ENCODE data around the gene PET117. TPM values are rescaled to one million over a fixed set of nuclear protein-coding genes. Genes with fewer than 3 reads are reported as not detected.

PET117 gene
- total RNA-seq, 1 donor, result 14.5 TPM

- Histone ChIP-seq H3K9me3 (ENCODE audit: low read depth, low read length) (no peaks in the 10 kb centered on the region), H3K4me3 (ENCODE audit: low read length) (no peak overlapping the region), H3K4me1 (ENCODE audit: insufficient read depth, low read length) (peaks cover 14% of the 10 kb centered on the region), H3K27me3 (ENCODE audit: insufficient read depth, low read length) (no peaks in the 10 kb centered on the region)
Observed at GRCh38 chr20:18133962-18134361, 3.7 kb upstream of the PET117 start.

GRCh38 chr20:18138266-18138582 is 561 bp downstream of the PET117 start:
- Histone ChIP-seq H3K27me3 (ENCODE audit: insufficient read depth, low read length) (no peaks in the 10 kb centered on the region), H3K4me3 (ENCODE audit: low read length) (peak overlapping the region; percentile 74), H3K4me1 (ENCODE audit: insufficient read depth, low read length) (peaks cover 33% of the 10 kb centered on the region), H3K9me3 (ENCODE audit: low read depth, low read length) (no peaks in the 10 kb centered on the region)

- peak overlapping the region; percentile 74 for H3K4me3 ChIP-seq (ENCODE audit: low read length)
- no peaks in the 10 kb centered on the region for H3K9me3 ChIP-seq (ENCODE audit: low read depth, low read length)
- H3K27me3 ChIP-seq (ENCODE audit: insufficient read depth, low read length), result no peaks in the 10 kb centered on the region
- peaks cover 33% of the 10 kb centered on the region for H3K4me1 ChIP-seq (ENCODE audit: insufficient read depth, low read length)
Observed at GRCh38 chr20:18138639-18139583, 1.2 kb downstream of the PET117 start.

GRCh38 chr20:18139832-18140231 is 2.2 kb downstream of the PET117 start:
- Histone ChIP-seq H3K4me1 (ENCODE audit: insufficient read depth, low read length) (peaks cover 33% of the 10 kb centered on the region), H3K9me3 (ENCODE audit: low read depth, low read length) (no peaks in the 10 kb centered on the region), H3K4me3 (ENCODE audit: low read length) (no peak overlapping the region)

GRCh38 chr20:18144541-18145099 is 7.0 kb downstream of the PET117 start:
- no peak overlapping the region for H3K4me3 ChIP-seq (ENCODE audit: low read length)

More at GRCh38 chr20:18139832-18140231, 2.2 kb downstream of the PET117 start:
- H3K27me3 ChIP-seq (ENCODE audit: insufficient read depth, low read length), result no peaks in the 10 kb centered on the region

GRCh38 chr20:18154342-18154741 is 16.7 kb downstream of the PET117 start:
- H3K4me3 ChIP-seq (ENCODE audit: low read length), result no peak overlapping the region

More at GRCh38 chr20:18144541-18145099, 7.0 kb downstream of the PET117 start:
- Histone ChIP-seq H3K27me3 (ENCODE audit: insufficient read depth, low read length) (no peaks in the 10 kb centered on the region), H3K4me1 (ENCODE audit: insufficient read depth, low read length) (peaks cover 12% of the 10 kb centered on the region), H3K9me3 (ENCODE audit: low read depth, low read length) (no peaks in the 10 kb centered on the region)

GRCh38 chr20:18156045-18156444 is 18.4 kb downstream of the PET117 start:
- Histone ChIP-seq H3K4me1 (ENCODE audit: insufficient read depth, low read length) (no peaks in the 10 kb centered on the region), H3K4me3 (ENCODE audit: low read length) (no peak overlapping the region), H3K27me3 (ENCODE audit: insufficient read depth, low read length) (no peaks in the 10 kb centered on the region), H3K9me3 (ENCODE audit: low read depth, low read length) (no peaks in the 10 kb centered on the region)

More at GRCh38 chr20:18154342-18154741, 16.7 kb downstream of the PET117 start:
- no peaks in the 10 kb centered on the region for H3K9me3 ChIP-seq (ENCODE audit: low read depth, low read length)
- H3K27me3 ChIP-seq (ENCODE audit: insufficient read depth, low read length), result no peaks in the 10 kb centered on the region
- H3K4me1 ChIP-seq (ENCODE audit: insufficient read depth, low read length), result no peaks in the 10 kb centered on the region

GRCh38 chr20:18164356-18164755 is 26.7 kb downstream of the PET117 start:
- Histone ChIP-seq H3K27me3 (ENCODE audit: insufficient read depth, low read length) (no peaks in the 10 kb centered on the region), H3K4me3 (ENCODE audit: low read length) (no peak overlapping the region), H3K4me1 (ENCODE audit: insufficient read depth, low read length) (peaks cover 20% of the 10 kb centered on the region), H3K9me3 (ENCODE audit: low read depth, low read length) (no peaks in the 10 kb centered on the region)

- H3K9me3 ChIP-seq (ENCODE audit: low read depth, low read length), result no peaks in the 10 kb centered on the region
- H3K4me3 ChIP-seq (ENCODE audit: low read length), result no peak overlapping the region
- no peaks in the 10 kb centered on the region for H3K27me3 ChIP-seq (ENCODE audit: insufficient read depth, low read length)
- H3K4me1 ChIP-seq (ENCODE audit: insufficient read depth, low read length), result peaks cover 20% of the 10 kb centered on the region
Observed at GRCh38 chr20:18165553-18165952, 27.9 kb downstream of the PET117 start.

- Histone ChIP-seq H3K27me3 (ENCODE audit: insufficient read depth, low read length) (no peaks in the 10 kb centered on the region), H3K9me3 (ENCODE audit: low read depth, low read length) (no peaks in the 10 kb centered on the region), H3K4me3 (ENCODE audit: low read length) (no peak overlapping the region), H3K4me1 (ENCODE audit: insufficient read depth, low read length) (peaks cover 20% of the 10 kb centered on the region)
Observed at GRCh38 chr20:18166241-18166881, 28.7 kb downstream of the PET117 start.

GRCh38 chr20:18166950-18167349 is 29.3 kb downstream of the PET117 start:
- no peaks in the 10 kb centered on the region for H3K9me3 ChIP-seq (ENCODE audit: low read depth, low read length)
- H3K4me3 ChIP-seq (ENCODE audit: low read length), result no peak overlapping the region
- no peaks in the 10 kb centered on the region for H3K27me3 ChIP-seq (ENCODE audit: insufficient read depth, low read length)
- H3K4me1 ChIP-seq (ENCODE audit: insufficient read depth, low read length), result peaks cover 20% of the 10 kb centered on the region

GRCh38 chr20:18172379-18172778 is 34.7 kb downstream of the PET117 start:
- Histone ChIP-seq H3K4me1 (ENCODE audit: insufficient read depth, low read length) (no peaks in the 10 kb centered on the region), H3K27me3 (ENCODE audit: insufficient read depth, low read length) (no peaks in the 10 kb centered on the region), H3K9me3 (ENCODE audit: low read depth, low read length) (no peaks in the 10 kb centered on the region), H3K4me3 (ENCODE audit: low read length) (no peak overlapping the region)

- H3K9me3 ChIP-seq (ENCODE audit: low read depth, low read length), result no peaks in the 10 kb centered on the region
- H3K4me1 ChIP-seq (ENCODE audit: insufficient read depth, low read length), result no peaks in the 10 kb centered on the region
- no peak overlapping the region for H3K4me3 ChIP-seq (ENCODE audit: low read length)
- H3K27me3 ChIP-seq (ENCODE audit: insufficient read depth, low read length), result no peaks in the 10 kb centered on the region
Observed at GRCh38 chr20:18174906-18175683, 37.4 kb downstream of the PET117 start.

GRCh38 chr20:18176318-18176785 is 38.7 kb downstream of the PET117 start:
- Histone ChIP-seq H3K27me3 (ENCODE audit: insufficient read depth, low read length) (no peaks in the 10 kb centered on the region), H3K4me1 (ENCODE audit: insufficient read depth, low read length) (no peaks in the 10 kb centered on the region), H3K4me3 (ENCODE audit: low read length) (no peak overlapping the region), H3K9me3 (ENCODE audit: low read depth, low read length) (peaks cover 6% of the 10 kb centered on the region)

All from mononuclear cell (primary cell).